ENCODE results near the gene MACROD2. TPM values are rescaled to one million over a fixed set of nuclear protein-coding genes. Genes with fewer than 3 reads are reported as not detected.

The MACROD2 gene
- total RNA-seq, 2 donors from 2014 or later, result 0.94 to 10.4 TPM

DNA sequence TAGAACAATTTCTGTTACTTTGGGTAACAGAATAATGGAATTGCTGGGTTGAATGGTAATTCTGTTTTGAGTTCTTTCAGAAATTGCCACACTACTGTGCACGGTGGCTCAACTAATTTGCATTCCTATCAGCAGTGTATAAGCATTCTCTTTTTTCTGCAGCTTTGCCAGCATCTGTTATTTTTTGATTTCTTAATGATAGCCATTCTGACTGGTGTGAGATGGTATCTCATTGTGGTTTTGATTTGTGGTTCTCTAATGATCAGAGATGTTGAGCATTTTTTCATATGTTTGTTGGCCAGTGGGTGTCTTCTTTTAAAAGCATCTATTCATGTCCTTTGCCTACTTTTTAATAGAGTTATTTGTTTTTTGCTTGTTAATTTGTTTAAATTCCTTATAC is 1731.1 kb downstream of the MACROD2 start:
- H3K4me1 ChIP-seq, result no peaks in the 10 kb centered on the region
- no peaks in the 10 kb centered on the region for H3K36me3 ChIP-seq
- TF ChIP-seq, protein P1, sequence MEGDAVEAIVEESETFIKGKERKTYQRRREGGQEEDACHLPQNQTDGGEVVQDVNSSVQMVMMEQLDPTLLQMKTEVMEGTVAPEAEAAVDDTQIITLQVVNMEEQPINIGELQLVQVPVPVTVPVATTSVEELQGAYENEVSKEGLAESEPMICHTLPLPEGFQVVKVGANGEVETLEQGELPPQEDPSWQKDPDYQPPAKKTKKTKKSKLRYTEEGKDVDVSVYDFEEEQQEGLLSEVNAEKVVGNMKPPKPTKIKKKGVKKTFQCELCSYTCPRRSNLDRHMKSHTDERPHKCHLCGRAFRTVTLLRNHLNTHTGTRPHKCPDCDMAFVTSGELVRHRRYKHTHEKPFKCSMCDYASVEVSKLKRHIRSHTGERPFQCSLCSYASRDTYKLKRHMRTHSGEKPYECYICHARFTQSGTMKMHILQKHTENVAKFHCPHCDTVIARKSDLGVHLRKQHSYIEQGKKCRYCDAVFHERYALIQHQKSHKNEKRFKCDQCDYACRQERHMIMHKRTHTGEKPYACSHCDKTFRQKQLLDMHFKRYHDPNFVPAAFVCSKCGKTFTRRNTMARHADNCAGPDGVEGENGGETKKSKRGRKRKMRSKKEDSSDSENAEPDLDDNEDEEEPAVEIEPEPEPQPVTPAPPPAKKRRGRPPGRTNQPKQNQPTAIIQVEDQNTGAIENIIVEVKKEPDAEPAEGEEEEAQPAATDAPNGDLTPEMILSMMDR (IDR thresholded peaks at IDR 0.05), result no peak
- H3K27ac ChIP-seq, result no peak overlapping the region
- no peaks in the 10 kb centered on the region for H3K27me3 ChIP-seq
- no peak overlapping the region for H3K4me3 ChIP-seq
- peaks cover 0 to 7% of the 10 kb centered on the region in 2 donors for H3K9me3 ChIP-seq
- DNase-seq (ENCODE audit: low spot score), result no peak

DNA sequence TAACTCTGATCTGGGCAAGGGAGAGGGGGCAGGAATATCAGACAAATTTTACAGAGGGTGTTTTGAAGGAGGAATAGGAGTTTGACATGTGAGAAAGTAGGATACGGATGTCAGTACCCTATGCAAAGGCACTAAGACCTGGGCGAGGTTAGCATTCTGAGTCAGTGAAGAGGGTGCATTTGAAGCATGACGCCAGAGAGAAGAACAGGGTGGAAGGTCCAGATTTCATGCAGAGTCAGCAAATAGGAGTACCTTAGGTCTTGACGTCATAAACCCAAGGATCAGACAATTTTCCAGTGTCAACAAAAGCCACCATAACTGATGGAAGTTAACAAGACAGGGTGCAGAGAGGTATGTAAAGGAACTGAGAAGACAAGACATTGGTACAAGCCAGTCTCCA is 1738.7 kb downstream of the MACROD2 start:
- Histone ChIP-seq H3K27ac (no peak overlapping the region), H3K9me3 (no peaks in the 10 kb centered on the region), H3K27me3 (no peaks in the 10 kb centered on the region), H3K4me3 (no peak overlapping the region), H3K4me1 (no peaks in the 10 kb centered on the region), H3K36me3 (no peaks in the 10 kb centered on the region)
- DNase-seq (ENCODE audit: low spot score), result no peak
- TF ChIP-seq, protein P1 (IDR thresholded peaks at IDR 0.05), result no peak

DNA sequence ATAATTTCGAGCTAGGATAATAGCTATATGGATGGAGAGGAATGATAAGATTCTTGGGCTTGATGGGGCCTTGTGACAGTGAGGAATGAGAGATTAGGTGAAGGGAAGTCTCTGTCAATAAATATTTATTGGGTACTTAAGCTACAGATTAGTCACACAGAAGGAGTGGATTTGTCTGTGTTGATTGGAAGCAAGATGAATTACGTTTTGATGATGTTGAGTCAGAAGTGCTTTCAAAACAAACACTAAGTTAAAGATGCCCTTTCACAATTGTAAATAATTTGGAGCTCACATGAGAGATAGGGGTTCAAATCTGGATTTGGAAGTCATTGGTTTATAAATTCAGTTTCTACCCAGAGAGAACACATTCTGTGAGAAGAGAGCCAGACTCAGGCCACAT is 1743.7 kb downstream of the MACROD2 start:
- H3K27me3 ChIP-seq, result no peaks in the 10 kb centered on the region
- no peaks in the 10 kb centered on the region for H3K36me3 ChIP-seq
- no peak for DNase-seq (ENCODE audit: low spot score)
- TF ChIP-seq, protein P1 (IDR thresholded peaks at IDR 0.05), result no peak
- no peak overlapping the region for H3K27ac ChIP-seq
- no peak overlapping the region for H3K4me3 ChIP-seq
- no peaks in the 10 kb centered on the region for H3K4me1 ChIP-seq
- no peaks in the 10 kb centered on the region for H3K9me3 ChIP-seq

DNA sequence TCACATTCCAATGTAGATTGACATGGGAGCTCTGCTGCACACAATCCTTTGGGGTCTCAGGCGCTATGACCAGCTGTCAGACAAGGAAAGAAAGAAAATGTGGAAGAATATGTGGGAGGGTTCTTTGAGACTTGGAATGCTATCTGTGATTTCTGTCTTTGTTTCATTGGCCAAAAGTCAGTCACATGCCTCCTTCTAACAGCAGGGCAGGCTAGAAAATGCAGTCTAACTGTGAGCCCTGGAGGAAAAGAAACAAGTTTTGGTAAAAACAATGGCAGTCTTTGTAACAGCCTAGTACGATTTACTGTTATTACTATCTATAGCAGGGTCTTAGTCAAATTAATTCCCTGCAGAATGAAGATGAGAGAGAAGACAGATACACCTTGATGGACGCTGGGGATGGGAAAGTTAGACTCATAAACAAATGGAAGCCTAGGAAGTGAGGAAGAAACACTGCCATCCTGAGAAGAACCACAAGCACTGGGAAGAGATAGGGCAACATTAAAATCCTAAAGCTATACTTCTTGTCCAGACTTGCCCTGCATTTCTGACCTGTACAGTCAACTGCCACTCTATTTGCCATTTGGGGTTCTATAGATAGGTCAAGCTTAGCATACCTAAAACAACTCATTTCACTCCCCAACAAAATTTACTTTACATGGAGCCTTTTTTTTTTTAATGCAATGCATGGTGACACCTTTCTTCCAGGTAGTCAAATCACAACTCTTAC is 1744.9 kb downstream of the MACROD2 start:
- Histone ChIP-seq H3K27me3 (no peaks in the 10 kb centered on the region), H3K9me3 (no peaks in the 10 kb centered on the region)
- no peak for DNase-seq (ENCODE audit: low spot score)

DNA sequence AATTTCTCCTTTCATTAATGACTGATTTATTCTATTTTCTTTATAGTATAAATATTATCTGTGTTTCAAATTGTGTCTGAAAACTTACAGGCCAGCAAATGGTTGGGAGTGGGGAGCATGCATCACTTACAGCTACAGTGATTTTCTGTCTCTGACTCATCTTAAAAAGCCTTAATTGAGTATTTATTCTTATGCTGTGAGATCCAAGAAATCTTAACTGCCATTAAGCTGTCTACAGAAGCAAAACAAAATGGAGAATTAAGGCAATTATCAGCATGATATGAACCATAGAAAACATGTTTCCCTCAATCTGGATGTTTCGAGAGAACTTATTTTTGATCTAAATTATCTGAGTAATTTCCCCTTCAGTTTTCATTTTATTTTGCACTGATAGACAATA is 1746.8 kb downstream of the MACROD2 start:
- Histone ChIP-seq H3K27ac (no peak overlapping the region), H3K27me3 (no peaks in the 10 kb centered on the region), H3K9me3 (peaks cover 0 to 3% of the 10 kb centered on the region in 2 donors), H3K36me3 (no peaks in the 10 kb centered on the region), H3K4me3 (no peak overlapping the region), H3K4me1 (no peaks in the 10 kb centered on the region)
- TF ChIP-seq, protein P1 (IDR thresholded peaks at IDR 0.05), result no peak
- DNase-seq (ENCODE audit: low spot score), result no peak

More for the DNA sequence above, 1744.9 kb downstream of the MACROD2 start:
- Histone ChIP-seq H3K27ac (no peak overlapping the region), H3K36me3 (no peaks in the 10 kb centered on the region), H3K4me1 (no peaks in the 10 kb centered on the region), H3K4me3 (no peak overlapping the region)
- TF ChIP-seq, protein P1 (IDR thresholded peaks at IDR 0.05), result no peak

DNA sequence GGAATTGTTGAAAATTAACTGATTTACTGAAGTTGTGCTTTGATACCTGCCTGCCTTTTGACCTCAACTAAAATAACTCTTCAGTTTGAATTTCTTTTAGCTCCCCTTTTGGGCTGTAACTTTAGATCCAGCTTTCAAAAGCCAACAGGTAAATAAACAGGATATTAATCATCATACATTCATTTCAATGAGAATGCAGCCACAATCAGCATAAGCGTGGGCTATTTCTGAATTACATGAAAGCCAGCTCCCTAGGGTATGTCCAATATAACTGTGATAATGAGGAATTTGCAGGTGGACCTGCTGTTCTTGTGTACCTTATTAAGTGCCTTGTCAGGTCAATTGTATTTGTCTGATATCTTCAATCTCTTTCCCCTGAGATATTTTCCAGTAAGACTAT is 1747.3 kb downstream of the MACROD2 start:
- H3K4me3 ChIP-seq, result no peak overlapping the region
- H3K36me3 ChIP-seq, result no peaks in the 10 kb centered on the region
- peaks cover 0 to 8% of the 10 kb centered on the region in 2 donors for H3K9me3 ChIP-seq
- H3K27ac ChIP-seq, result no peak overlapping the region
- no peak for DNase-seq (ENCODE audit: low spot score)
- TF ChIP-seq, protein P1 (IDR thresholded peaks at IDR 0.05), result no peak
- H3K4me1 ChIP-seq, result no peaks in the 10 kb centered on the region
- H3K27me3 ChIP-seq, result no peaks in the 10 kb centered on the region

All from right atrium auricular region (tissue), 2 donors.